AG09319 (cell line): ENCODE results near the gene ZNF202.

Experiments
- DNase-seq: peaks from one replicate; pipeline ENCODE4 v3.0.0-alpha.2; 2010; ENCODE audit warnings: low read depth; ENCODE audit errors: extremely low read depth
- CTCF ChIP-seq: IDR thresholded peaks from 2 replicates; pipeline ENCODE4 v1.5.1; 2011; ENCODE audit warnings: low read depth, mild to moderate bottlenecking, inconsistent platforms, low read length, moderate library complexity

Gene ZNF202

GRCh38 chr11:123684601-123685000 is 56.9 kb downstream of the ZNF202 start:
- DNase-seq = no peak
- TF ChIP-seq CTCF = no peak

GRCh38 chr11:123683428-123684170 is 57.9 kb downstream of the ZNF202 start:
- TF ChIP-seq CTCF = no peak

GRCh38 chr11:123682696-123683410 is 58.6 kb downstream of the ZNF202 start:
- no peak for DNase-seq

More at GRCh38 chr11:123683428-123684170, 57.9 kb downstream of the ZNF202 start:
- DNase-seq = no peak

GRCh38 chr11:123681030-123681429 is 60.4 kb downstream of the ZNF202 start:
- DNase-seq = no peak
- TF ChIP-seq CTCF = no peak

More at GRCh38 chr11:123682696-123683410, 58.6 kb downstream of the ZNF202 start:
- TF ChIP-seq CTCF = no peak

GRCh38 chr11:123678246-123678645 is 63.2 kb downstream of the ZNF202 start:
- DNase-seq = no peak
- no peak for TF ChIP-seq CTCF

- TF ChIP-seq CTCF = no peak
- DNase-seq = no peak
Measured at GRCh38 chr11:123677510-123677909, 64.0 kb downstream of the ZNF202 start.

- no peak for DNase-seq
Measured at GRCh38 chr11:123674297-123674696, 67.2 kb downstream of the ZNF202 start.

More at GRCh38 chr11:123674297-123674696, 67.2 kb downstream of the ZNF202 start:
- no peak for TF ChIP-seq CTCF
